ENCODE measurements around the gene DNAI2.

DNA sequence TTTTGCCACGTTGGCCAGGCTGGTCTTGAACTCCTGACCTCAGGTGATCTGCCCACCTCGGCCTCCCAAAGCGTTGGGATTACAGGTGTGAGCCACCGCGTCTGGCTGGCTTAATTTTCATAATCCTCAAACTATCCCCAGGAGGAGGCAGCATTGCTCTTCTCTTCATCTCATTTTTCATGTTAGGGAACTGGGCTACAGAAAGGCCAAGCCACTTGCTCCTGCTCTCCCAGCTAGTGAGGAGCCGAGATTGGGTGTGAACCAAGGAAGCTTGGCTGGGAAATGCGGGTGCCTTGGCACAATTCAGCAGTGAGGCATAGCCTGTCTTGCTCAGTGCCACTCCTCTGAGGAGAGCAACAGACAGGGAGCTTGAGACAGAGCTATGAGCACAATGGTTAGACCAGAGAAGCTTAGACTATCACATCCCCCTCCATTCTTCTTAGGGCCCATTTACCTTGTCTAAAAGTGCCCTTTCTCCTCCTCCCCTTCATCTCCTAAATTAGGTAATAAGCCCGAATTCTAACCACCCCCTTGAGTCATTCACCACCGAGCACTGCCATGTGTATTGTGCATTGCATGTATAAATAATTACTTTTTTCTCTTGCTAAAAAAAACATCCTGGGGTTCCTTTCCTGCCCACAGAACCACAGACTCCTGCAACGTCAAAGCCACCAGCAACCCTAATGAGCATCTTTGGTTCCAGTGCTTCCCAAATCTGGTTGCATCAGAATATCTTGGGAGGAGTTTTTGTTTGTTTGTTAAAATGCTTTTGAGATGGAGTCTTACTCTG, 32.0 kb downstream of the DNAI2 start:
- TF ChIP-seq, protein P1, sequence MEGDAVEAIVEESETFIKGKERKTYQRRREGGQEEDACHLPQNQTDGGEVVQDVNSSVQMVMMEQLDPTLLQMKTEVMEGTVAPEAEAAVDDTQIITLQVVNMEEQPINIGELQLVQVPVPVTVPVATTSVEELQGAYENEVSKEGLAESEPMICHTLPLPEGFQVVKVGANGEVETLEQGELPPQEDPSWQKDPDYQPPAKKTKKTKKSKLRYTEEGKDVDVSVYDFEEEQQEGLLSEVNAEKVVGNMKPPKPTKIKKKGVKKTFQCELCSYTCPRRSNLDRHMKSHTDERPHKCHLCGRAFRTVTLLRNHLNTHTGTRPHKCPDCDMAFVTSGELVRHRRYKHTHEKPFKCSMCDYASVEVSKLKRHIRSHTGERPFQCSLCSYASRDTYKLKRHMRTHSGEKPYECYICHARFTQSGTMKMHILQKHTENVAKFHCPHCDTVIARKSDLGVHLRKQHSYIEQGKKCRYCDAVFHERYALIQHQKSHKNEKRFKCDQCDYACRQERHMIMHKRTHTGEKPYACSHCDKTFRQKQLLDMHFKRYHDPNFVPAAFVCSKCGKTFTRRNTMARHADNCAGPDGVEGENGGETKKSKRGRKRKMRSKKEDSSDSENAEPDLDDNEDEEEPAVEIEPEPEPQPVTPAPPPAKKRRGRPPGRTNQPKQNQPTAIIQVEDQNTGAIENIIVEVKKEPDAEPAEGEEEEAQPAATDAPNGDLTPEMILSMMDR (IDR thresholded peaks at IDR 0.05) = no peak
- no peak for TF ChIP-seq POLR2A (IDR thresholded peaks at IDR 0.05)
- no peak for TF ChIP-seq POLR2AphosphoS5 (IDR thresholded peaks at IDR 0.05)
- no peak for TF ChIP-seq EP300 (IDR thresholded peaks at IDR 0.05)

Measured in upper lobe of left lung (tissue), 4 donors.